ENCODE data around the gene AGAP1. TPM values are rescaled to one million over a fixed set of nuclear protein-coding genes. Genes with fewer than 3 reads are reported as not detected.

Gene AGAP1
- total RNA-seq, 4 donors from 2014 or later = 33.7 to 39.9 (median 35.6) TPM

DNA sequence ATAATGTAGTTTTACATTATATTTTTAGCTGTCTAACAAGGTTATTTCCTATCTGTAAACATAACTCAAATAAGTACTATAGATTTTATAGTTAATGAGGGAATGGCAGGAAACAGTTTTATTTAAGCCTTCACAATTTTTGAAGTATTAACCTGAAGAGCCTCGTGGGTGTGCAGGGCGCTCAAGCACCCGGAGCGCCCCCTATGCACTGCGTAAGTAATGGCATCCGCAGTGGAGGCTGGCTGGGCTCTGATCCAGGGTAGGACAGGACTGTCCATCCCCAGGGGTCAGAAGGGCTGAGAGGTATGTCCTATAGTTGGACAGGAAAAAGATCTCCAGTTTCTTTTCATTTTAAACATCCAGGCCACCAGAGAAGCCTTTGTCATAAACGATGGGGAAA lies 682.6 kb downstream of the AGAP1 start:
- H3K27me3 ChIP-seq = peaks cover 0 to 100% of the 10 kb centered on the region in 2 donors
- H3K9me3 ChIP-seq = no peaks in the 10 kb centered on the region
- no peak for TF ChIP-seq EP300 (IDR thresholded peaks at IDR 0.05)
- TF ChIP-seq, protein P1, sequence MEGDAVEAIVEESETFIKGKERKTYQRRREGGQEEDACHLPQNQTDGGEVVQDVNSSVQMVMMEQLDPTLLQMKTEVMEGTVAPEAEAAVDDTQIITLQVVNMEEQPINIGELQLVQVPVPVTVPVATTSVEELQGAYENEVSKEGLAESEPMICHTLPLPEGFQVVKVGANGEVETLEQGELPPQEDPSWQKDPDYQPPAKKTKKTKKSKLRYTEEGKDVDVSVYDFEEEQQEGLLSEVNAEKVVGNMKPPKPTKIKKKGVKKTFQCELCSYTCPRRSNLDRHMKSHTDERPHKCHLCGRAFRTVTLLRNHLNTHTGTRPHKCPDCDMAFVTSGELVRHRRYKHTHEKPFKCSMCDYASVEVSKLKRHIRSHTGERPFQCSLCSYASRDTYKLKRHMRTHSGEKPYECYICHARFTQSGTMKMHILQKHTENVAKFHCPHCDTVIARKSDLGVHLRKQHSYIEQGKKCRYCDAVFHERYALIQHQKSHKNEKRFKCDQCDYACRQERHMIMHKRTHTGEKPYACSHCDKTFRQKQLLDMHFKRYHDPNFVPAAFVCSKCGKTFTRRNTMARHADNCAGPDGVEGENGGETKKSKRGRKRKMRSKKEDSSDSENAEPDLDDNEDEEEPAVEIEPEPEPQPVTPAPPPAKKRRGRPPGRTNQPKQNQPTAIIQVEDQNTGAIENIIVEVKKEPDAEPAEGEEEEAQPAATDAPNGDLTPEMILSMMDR (IDR thresholded peaks at IDR 0.05) = no peak
- TF ChIP-seq POLR2A (IDR thresholded peaks at IDR 0.05) = no peak
- WGBS, 2 donors = 22 to 27% methylated on average over 7 of the region's 7 CpGs
- H3K36me3 ChIP-seq = no peaks in the 10 kb centered on the region
- H3K27ac ChIP-seq = no peak overlapping the region
- peaks cover 0 to 57% (median 21%) of the 10 kb centered on the region in 4 donors for H3K4me1 ChIP-seq
- H3K4me3 ChIP-seq = no peak overlapping the region
- DNase-seq (ENCODE audit: low spot score in 2 of 2) = no peak

DNA sequence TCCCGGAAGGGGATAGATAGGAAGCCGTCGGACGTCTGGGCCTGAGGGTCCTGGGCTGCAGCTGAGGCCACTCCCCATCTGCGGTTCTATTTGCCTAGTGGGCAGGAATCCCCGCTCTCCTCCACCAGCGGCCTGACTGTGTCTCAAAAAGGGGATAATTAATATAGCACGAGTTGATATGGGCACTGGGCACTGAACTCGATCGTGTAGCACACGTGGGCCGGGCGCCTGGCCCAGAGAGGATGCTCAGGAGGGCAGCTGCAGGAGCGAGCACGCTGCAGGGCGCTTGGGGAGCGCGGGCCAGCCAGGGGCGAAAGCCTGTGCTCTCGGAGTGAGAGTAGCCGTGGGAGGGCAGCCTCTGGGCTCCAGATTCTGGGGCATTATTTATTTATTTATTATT lies 683.1 kb downstream of the AGAP1 start:
- TF ChIP-seq POLR2A (IDR thresholded peaks at IDR 0.05) (no peak), EP300 (IDR thresholded peaks at IDR 0.05) (no peak)
- TF ChIP-seq, protein P1 (IDR thresholded peaks at IDR 0.05) = no peak
- Histone ChIP-seq H3K27me3 (peaks cover 0 to 100% of the 10 kb centered on the region in 2 donors), H3K36me3 (no peaks in the 10 kb centered on the region), H3K27ac (no peak overlapping the region), H3K4me1 (peaks cover 0 to 51% (median 19%) of the 10 kb centered on the region in 4 donors), H3K9me3 (no peaks in the 10 kb centered on the region), H3K4me3 (no peak overlapping the region)
- no peak for DNase-seq (ENCODE audit: low spot score in 2 of 2)
- 65% methylated on average over 21 of the region's 21 CpGs for WGBS, 2 donors

DNA sequence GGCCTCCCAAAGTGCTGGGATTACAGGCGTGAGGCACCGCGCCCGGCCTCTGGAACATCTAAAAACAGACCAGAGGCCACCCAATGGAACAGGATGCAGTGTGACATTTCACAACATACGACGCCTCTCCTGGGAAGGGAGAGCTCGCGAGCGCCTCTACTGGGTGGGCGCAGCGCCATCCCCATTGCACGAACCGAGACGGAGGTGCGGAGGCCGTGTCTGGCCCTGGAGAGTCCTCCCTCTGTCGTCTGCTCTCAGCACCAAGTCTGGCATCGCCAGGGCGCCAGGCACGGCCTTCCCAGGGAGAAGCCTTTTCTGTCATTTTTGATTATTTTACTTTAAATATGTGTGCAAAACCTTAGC lies 683.7 kb downstream of the AGAP1 start:
- no peaks in the 10 kb centered on the region for H3K9me3 ChIP-seq
- H3K4me1 ChIP-seq = peaks cover 0 to 45% (median 14%) of the 10 kb centered on the region in 4 donors
- 12 to 13% methylated on average over 20 of the region's 20 CpGs for WGBS, 2 donors
- H3K27ac ChIP-seq = no peak overlapping the region
- TF ChIP-seq, protein P1 (IDR thresholded peaks at IDR 0.05) = no peak
- TF ChIP-seq EP300 (IDR thresholded peaks at IDR 0.05) (no peak), POLR2A (IDR thresholded peaks at IDR 0.05) (no peak)
- no peak for DNase-seq (ENCODE audit: low spot score in 2 of 2)
- peak overlapping the region in 1 of 4 donors; percentile 38 for H3K4me3 ChIP-seq
- H3K36me3 ChIP-seq = no peaks in the 10 kb centered on the region
- H3K27me3 ChIP-seq = peaks cover 0 to 98% of the 10 kb centered on the region in 2 donors

DNA sequence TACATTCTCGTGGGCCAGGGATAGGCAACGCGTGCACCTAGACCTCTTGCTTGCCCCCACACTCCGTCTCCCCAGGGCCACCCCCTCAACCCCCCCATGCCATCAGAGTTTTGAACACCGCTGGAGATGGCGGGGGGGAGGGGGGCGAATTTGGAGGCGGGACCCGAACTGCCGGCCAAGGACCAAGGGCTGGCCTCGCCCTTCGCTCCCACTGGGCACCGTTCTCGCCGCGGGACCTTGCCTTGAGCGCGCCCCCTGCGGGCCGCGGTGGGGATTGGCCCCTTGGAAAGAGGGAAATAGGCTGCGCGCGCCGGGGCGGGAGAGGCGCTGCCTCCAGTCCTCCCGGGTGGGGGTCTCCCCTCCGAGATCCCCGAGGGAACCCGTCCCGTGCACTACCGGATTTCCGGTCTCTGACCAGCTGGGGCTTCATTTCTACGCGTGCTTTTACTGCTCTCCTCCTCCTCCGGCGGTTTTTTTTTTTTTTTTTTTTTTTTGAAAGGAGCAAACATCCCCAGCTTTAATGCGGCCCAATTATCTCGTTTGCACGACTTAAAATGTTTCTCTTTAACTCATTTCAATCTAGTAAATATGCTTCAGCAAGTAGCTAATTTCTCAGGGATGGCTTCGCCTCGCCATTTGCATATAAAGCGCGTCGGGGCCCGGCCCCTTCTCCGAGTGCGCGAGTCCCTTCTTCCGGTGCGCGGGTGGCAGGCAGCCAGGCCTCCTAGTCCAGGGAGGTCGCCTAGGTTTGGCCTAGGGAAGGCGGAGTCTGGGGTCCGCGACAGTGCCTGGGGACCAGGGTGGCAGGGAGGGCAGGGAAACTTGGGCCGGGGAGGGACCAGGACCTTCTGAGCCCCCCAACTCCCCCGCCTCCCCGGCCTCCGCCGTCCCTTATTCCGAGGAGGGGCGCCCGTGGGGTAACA lies 684.4 kb downstream of the AGAP1 start:
- peak overlapping the region in 2 of 4 donors; percentile 17 to 38 for H3K4me3 ChIP-seq
- H3K27ac ChIP-seq = no peak overlapping the region
- peak in 1 of 2 donors; percentile 45 for DNase-seq (ENCODE audit: low spot score in 2 of 2)
- TF ChIP-seq, protein P1 (IDR thresholded peaks at IDR 0.05) = peak; percentile 61 to 72 (median 66)
- TF ChIP-seq POLR2A (IDR thresholded peaks at IDR 0.05) = no peak
- no peaks in the 10 kb centered on the region for H3K36me3 ChIP-seq
- H3K9me3 ChIP-seq = no peaks in the 10 kb centered on the region
- WGBS, 2 donors = 4 to 5% methylated on average over 65 of the region's 65 CpGs
- H3K4me1 ChIP-seq = peaks cover 0 to 39% (median 10%) of the 10 kb centered on the region in 4 donors
- H3K27me3 ChIP-seq = peaks cover 0 to 95% of the 10 kb centered on the region in 2 donors

DNA sequence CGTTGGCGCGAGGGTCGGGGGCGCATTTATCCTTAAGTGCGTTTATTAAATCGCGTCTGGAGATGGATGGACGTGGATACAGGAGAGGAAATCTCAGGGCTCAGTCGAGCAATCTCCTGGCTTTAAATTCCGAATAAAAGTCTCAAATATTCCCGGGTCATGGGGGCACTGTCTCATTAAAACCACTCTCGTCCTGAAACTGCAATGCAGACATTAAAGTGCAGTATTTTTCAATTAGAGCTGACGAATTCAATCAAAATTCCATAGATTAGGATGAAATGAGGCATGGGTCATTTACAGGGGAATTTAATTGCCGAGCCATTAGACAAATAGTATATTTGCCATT lies 685.0 kb downstream of the AGAP1 start:
- Histone ChIP-seq H3K9me3 (no peaks in the 10 kb centered on the region), H3K27me3 (peaks cover 0 to 93% of the 10 kb centered on the region in 2 donors), H3K36me3 (no peaks in the 10 kb centered on the region), H3K4me1 (peaks cover 0 to 33% (median 10%) of the 10 kb centered on the region in 4 donors), H3K4me3 (peak overlapping the region in 1 of 4 donors; percentile 38), H3K27ac (no peak overlapping the region)
- TF ChIP-seq, protein P1 (IDR thresholded peaks at IDR 0.05) = no peak
- TF ChIP-seq POLR2A (IDR thresholded peaks at IDR 0.05) (no peak), EP300 (IDR thresholded peaks at IDR 0.05) (no peak)
- DNase-seq (ENCODE audit: low spot score in 2 of 2) = no peak
- 4 to 5% methylated on average over 15 of the region's 15 CpGs for WGBS, 2 donors
